Gastroesophageal sphincter (tissue), 4 donors: ENCODE data around the gene ITK. TPM values are rescaled to one million over a fixed set of nuclear protein-coding genes. Genes with fewer than 3 reads are reported as not detected.

ENCODE experiments used
- ATAC-seq: fragments of 150-250 bp; one replicate; pipeline ENCODE4 v1.9.1; 2016; ENCODE audit warnings: mild to moderate bottlenecking, moderate library complexity
- H3K27ac ChIP-seq, 4 donors: fragments of 200-600 bp; sonication (generic) in 3 of 4; 1 replicate in 3 of 4; 2 replicates in 1 of 4; pipeline ENCODE4 v1.5.1; 2016 to 2019
- H3K27me3 ChIP-seq: fragments of 200-600 bp; sonication (generic); one replicate; pipeline ENCODE4 v1.5.1; 2019
- H3K36me3 ChIP-seq, 2 donors: fragments of 200-600 bp; sonication (generic); one replicate each; pipeline ENCODE4 v1.5.1; 2019; ENCODE audit warnings: control low read depth in 1 of 2
- H3K4me1 ChIP-seq, 3 donors: fragments of 200-600 bp; sonication (generic); 1 replicate in 2 of 3; 2 replicates in 1 of 3; pipeline ENCODE4 v1.5.1; 2016 to 2019; ENCODE audit warnings: control low read depth in 2 of 3
- H3K4me3 ChIP-seq, 2 donors: fragments of 200-600 bp; sonication (generic); one replicate each; pipeline ENCODE4 v1.5.1; 2019; ENCODE audit warnings: mild to moderate bottlenecking in 1 of 2, moderate library complexity in 1 of 2
- H3K9me3 ChIP-seq, 3 donors: fragments of 200-600 bp; sonication (generic); one replicate each; pipeline ENCODE4 v1.5.1; 2017 to 2019; ENCODE audit warnings: control low read depth in 2 of 3
- EP300 ChIP-seq: sonication (generic); formaldehyde crosslinking; IDR thresholded peaks from one replicate; pipeline ENCODE4 v1.6.1; 2017; ENCODE audit warnings: antibody characterized with exemption, mild to moderate bottlenecking
- POLR2A ChIP-seq, 2 donors: fragments of 450-650 bp; IDR thresholded peaks; one replicate each; pipeline ENCODE4 v1.6.1; 2017; ENCODE audit warnings: antibody characterized with exemption in 2 of 2, mild to moderate bottlenecking in 2 of 2, moderate library complexity in 1 of 2
- POLR2AphosphoS5 ChIP-seq: sonication (generic); formaldehyde crosslinking; IDR thresholded peaks from one replicate; pipeline ENCODE4 v1.6.1; 2017; ENCODE audit warnings: antibody characterized with exemption
- WGBS, 2 donors: methylation state at CpG; one replicate each; pipeline ENCODE4 v1.1.5; 2018; ENCODE audit warnings: low coverage in 1 of 2; 5-methylcytosine and 5-hydroxymethylcytosine counted together
- total RNA-seq, 4 donors: library from RNA; depleted of rRNA; stranded (reverse); fragments of >200 nt; gene quantifications; one replicate each; pipeline ENCODE4 v1.1.0, GENCODE V29; 2016
- TF ChIP-seq, protein P1 (sequence below), 4 experiments: fragments of 200-600 bp in 2 of 4; fragments of 450-650 bp in 2 of 4; sonication (generic) in 1 of 4; IDR thresholded peaks; one replicate each; pipeline ENCODE4 v1.5.1; 2017 to 2019; ENCODE audit warnings: antibody characterized with exemption in 4 of 4, mild to moderate bottlenecking in 2 of 4, moderate library complexity in 2 of 4

Gene ITK
- total RNA-seq, 4 donors from 2014 or later = 0.52 to 3.1 (median 1.8) TPM

GRCh38 chr5:157164521-157164920 lies 16.1 kb upstream of the ITK start:
- H3K4me3 ChIP-seq = no peak overlapping the region
- H3K36me3 ChIP-seq = no peaks in the 10 kb centered on the region
- peaks cover 24% of the 10 kb centered on the region for H3K27me3 ChIP-seq
- no peak for ATAC-seq
- 76 to 83% methylated on average over 3 of the region's 5 CpGs for WGBS, 2 donors
- H3K27ac ChIP-seq = no peak overlapping the region
- no peaks in the 10 kb centered on the region for H3K4me1 ChIP-seq
- TF ChIP-seq EP300 (no peak), POLR2AphosphoS5 (no peak), POLR2A (IDR thresholded peaks at IDR 0.05) (no peak)
- TF ChIP-seq, protein P1, sequence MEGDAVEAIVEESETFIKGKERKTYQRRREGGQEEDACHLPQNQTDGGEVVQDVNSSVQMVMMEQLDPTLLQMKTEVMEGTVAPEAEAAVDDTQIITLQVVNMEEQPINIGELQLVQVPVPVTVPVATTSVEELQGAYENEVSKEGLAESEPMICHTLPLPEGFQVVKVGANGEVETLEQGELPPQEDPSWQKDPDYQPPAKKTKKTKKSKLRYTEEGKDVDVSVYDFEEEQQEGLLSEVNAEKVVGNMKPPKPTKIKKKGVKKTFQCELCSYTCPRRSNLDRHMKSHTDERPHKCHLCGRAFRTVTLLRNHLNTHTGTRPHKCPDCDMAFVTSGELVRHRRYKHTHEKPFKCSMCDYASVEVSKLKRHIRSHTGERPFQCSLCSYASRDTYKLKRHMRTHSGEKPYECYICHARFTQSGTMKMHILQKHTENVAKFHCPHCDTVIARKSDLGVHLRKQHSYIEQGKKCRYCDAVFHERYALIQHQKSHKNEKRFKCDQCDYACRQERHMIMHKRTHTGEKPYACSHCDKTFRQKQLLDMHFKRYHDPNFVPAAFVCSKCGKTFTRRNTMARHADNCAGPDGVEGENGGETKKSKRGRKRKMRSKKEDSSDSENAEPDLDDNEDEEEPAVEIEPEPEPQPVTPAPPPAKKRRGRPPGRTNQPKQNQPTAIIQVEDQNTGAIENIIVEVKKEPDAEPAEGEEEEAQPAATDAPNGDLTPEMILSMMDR (IDR thresholded peaks at IDR 0.05) = no peak
- H3K9me3 ChIP-seq = no peaks in the 10 kb centered on the region

DNA sequence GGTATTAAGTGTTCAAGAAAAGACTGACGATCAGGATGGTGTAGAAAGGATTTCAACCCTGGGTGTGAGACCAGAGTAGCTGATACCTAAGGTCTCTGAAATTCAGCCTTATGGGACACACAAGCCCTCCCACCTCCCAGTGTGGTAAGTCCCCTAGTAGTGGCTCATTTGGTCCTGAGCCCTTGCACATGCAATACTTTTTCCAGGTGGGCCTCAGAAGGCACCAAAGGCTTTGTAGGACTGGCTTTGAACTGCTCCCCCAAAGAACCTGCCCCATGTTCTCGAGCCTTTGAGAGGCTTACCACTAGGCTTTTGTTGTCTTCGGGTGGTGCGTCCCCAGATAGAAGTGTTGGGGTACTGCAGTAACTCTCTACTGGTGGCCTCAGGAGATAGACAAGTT lies 15.4 kb upstream of the ITK start:
- WGBS, 2 donors = 60 to 89% methylated on average over 1 of the region's 4 CpGs
- Histone ChIP-seq H3K9me3 (no peaks in the 10 kb centered on the region), H3K4me3 (no peak overlapping the region), H3K27me3 (peaks cover 24% of the 10 kb centered on the region), H3K4me1 (no peaks in the 10 kb centered on the region), H3K27ac (no peak overlapping the region), H3K36me3 (no peaks in the 10 kb centered on the region)
- no peak for ATAC-seq
- TF ChIP-seq POLR2A (IDR thresholded peaks at IDR 0.05) = no peak
- TF ChIP-seq, protein P1 (IDR thresholded peaks at IDR 0.05) = no peak

GRCh38 chr5:157165668-157166067 lies 15.0 kb upstream of the ITK start:
- TF ChIP-seq POLR2AphosphoS5 = no peak
- TF ChIP-seq, protein P1 (IDR thresholded peaks at IDR 0.05) = no peak
- no peak for TF ChIP-seq EP300
- no peak for TF ChIP-seq POLR2A (IDR thresholded peaks at IDR 0.05)
- Histone ChIP-seq H3K27ac (no peak overlapping the region), H3K4me3 (no peak overlapping the region), H3K36me3 (no peaks in the 10 kb centered on the region), H3K9me3 (no peaks in the 10 kb centered on the region), H3K27me3 (peaks cover 24% of the 10 kb centered on the region), H3K4me1 (no peaks in the 10 kb centered on the region)
- 80 to 87% methylated on average over 1 to 11 of the region's 14 CpGs for WGBS, 2 donors
- no peak for ATAC-seq

DNA sequence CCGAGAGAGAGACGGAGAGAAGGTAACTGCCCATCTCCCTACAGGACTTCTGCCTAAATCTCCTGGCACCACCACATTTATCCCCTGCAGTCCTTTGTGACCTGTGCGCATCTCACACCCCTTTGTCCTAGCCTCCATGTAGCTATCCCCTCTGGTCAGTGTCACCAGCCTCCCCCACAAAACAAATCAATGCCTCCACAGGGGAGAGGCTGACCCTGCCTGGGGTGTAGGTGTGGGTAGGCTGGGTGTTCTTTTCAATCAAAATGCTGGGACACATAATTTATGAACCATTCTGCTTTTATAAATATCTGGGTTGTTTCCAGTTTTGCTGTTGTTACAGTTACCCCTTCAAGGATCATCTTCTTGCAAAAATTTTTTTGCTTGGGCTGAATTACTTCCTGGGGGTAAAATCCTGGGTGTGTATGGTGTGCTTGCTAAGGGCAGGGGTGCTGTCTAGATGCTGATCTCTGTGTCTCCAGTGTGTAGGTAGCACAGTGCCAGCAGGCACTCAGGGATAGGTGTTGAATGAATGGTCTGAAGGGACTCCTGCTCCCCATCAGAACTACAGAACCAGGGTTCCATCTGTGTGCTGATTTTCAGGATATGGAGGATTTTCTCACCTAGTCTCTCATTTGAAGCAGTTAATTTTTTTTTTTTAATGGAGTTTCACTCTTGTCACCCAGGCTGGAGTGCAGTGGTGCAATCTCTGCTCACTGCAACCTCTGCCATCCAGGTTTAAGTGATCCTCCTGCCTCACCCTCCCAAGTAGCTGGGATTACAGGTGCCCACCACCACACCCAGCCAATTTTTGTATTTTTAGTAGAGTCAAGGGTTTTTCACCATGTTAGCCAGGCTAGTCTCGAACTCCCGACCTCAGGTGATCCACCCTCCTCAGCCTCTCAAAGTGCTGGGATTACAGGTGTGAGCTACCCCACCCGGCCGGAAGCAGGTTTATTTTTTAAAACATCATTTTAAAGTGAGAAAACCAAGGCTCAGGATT lies 14.1 kb upstream of the ITK start, which contains the start of gene GARIN3:
TSS of gene GARIN3 (minus strand) at position 51 of the 1,000 bp plus-strand sequence. CDS start 96 bp downstream, outside the sequence.
- Histone ChIP-seq H3K36me3 (no peaks in the 10 kb centered on the region), H3K27me3 (peaks cover 19% of the 10 kb centered on the region), H3K9me3 (no peaks in the 10 kb centered on the region), H3K4me1 (no peaks in the 10 kb centered on the region), H3K4me3 (no peak within 1 kb of the TSS), H3K27ac (no peak within 1 kb of the TSS)
- no peak for ATAC-seq
- 58 to 71% methylated on average over 3 of the region's 7 CpGs for WGBS, 2 donors
- TF ChIP-seq EP300 (no peak), POLR2A (IDR thresholded peaks at IDR 0.05) (no peak), POLR2AphosphoS5 (no peak)
- TF ChIP-seq, protein P1 (IDR thresholded peaks at IDR 0.05) = no peak

DNA sequence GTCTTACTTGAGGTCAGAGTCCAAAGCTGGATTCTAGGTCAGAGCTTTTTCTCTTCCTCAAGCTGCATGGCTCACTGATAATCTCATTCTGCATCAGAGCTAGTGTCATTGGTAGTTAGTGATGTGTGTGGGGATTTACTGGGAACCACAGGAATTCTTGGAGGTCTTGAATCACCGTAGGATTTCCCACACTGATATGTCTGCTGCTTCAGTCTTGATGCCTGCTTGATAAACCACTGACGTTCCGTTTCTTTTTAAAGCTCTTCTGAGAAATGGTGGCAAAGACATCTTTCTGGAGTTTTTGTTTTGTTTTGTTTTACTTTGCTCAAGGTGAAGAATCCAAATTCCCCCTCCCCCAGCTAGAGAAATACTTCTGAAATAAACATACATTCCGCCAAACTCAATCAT lies 13.4 kb upstream of the ITK start:
- H3K4me3 ChIP-seq = no peak overlapping the region
- no peak overlapping the region for H3K27ac ChIP-seq
- peaks cover 12% of the 10 kb centered on the region for H3K27me3 ChIP-seq
- no peaks in the 10 kb centered on the region for H3K36me3 ChIP-seq
- no peak for TF ChIP-seq POLR2AphosphoS5
- TF ChIP-seq, protein P1 (IDR thresholded peaks at IDR 0.05) = no peak
- no peak for TF ChIP-seq EP300
- TF ChIP-seq POLR2A (IDR thresholded peaks at IDR 0.05) = no peak
- WGBS, 2 donors = 57 to 66% methylated on average over 4 of the region's 4 CpGs
- H3K4me1 ChIP-seq = no peaks in the 10 kb centered on the region
- no peak for ATAC-seq
- no peaks in the 10 kb centered on the region for H3K9me3 ChIP-seq
